ENCODE measurements around the gene CES4A. TPM values are rescaled to one million over a fixed set of nuclear protein-coding genes. Genes with fewer than 3 reads are reported as not detected.
"Not testable (repeated sequence)": the region's sequence is repeated elsewhere in the genome, so short reads cannot be mapped to it uniquely, and the experiment has no call there.

The CES4A gene
- total RNA-seq, 1 experiment from 2014 or later = 1.9 TPM

DNA sequence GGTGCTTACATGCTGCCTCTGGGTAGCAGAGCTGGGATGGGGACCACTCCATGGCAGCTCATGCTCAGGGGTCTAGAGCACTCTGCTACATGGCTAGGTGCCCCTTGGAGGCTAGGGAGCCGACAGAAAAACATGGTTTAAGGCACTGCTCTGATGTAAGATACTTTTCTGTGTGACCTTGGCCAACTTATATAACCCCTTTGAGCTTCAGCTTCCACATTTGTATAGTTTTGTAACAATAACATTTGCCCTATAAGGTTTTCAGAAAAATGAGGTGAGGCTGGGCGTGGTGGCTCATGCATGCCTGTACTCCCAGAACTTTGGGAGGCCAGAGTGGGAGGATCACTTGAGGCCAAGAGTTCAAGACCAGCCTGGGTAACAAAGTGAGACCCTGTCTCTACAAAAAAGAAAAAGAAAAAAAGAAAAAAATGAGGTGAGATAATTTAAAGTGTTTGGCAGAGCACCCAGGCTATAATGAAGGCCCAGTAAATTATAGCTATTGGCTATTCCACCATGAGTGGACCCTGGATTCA, 3.2 kb downstream of the CES4A start:
- no peak overlapping the region for H2BK20ac ChIP-seq (ENCODE audit: low read depth, low read length, poor library complexity, severe bottlenecking)
- no peaks in the 10 kb centered on the region for H4K20me1 ChIP-seq (ENCODE audit: control insufficient read depth, insufficient read depth, insufficient read length)
- H3K18ac ChIP-seq (ENCODE audit: insufficient read length, low read depth, low read length) = no peak overlapping the region
- H3K27ac Mint-ChIP-seq = no peak overlapping the region
- no peaks in the 10 kb centered on the region for H3K4me1 ChIP-seq (ENCODE audit: insufficient read depth, low read length)
- no peaks in the 10 kb centered on the region for H3K4me1 Mint-ChIP-seq
- no peak overlapping the region for H3T11ph ChIP-seq (ENCODE audit: low read length)
- no peak overlapping the region for H3K14ac ChIP-seq (ENCODE audit: insufficient read depth, low read length)
- no peak overlapping the region for H4K91ac ChIP-seq (ENCODE audit: insufficient read length, low read depth, low read length)
- H2AFZ ChIP-seq (ENCODE audit: low read length) = no peak overlapping the region
- peaks cover 11% of the 10 kb centered on the region for H3K27me3 Mint-ChIP-seq (ENCODE audit: low read depth)
- no peak overlapping the region for H3K27ac ChIP-seq (ENCODE audit: insufficient read length, low read depth, low read length)
- H3K56ac ChIP-seq (ENCODE audit: insufficient read length, low read depth, low read length) = no peak overlapping the region
- no peaks in the 10 kb centered on the region for H3K23me2 ChIP-seq (ENCODE audit: insufficient read length, low read depth, low read length, poor library complexity, severe bottlenecking)
- WGBS (ENCODE audit: extremely low coverage, insufficient read length, low lambda C conversion rate) = no CpG with 5 or more reads among the region's 2 CpGs
- H2BK15ac ChIP-seq (ENCODE audit: low read depth, low read length) = no peak overlapping the region
- H3K23ac ChIP-seq (ENCODE audit: insufficient read length, low read depth, low read length) = no peak overlapping the region
- no peak overlapping the region for H4K5ac ChIP-seq (ENCODE audit: insufficient read length, low read depth, low read length)
- no peak for DNase-seq
- no peak overlapping the region for H2BK5ac ChIP-seq (ENCODE audit: insufficient read length, low read length)
- TF ChIP-seq CTCF (conservative IDR thresholded peaks at IDR 0.05) = no peak
- H3K9me3 Mint-ChIP-seq = no peaks in the 10 kb centered on the region
- no peaks in the 10 kb centered on the region for H3K9me3 ChIP-seq (ENCODE audit: control insufficient read depth, low read depth, low read length)
- no peaks in the 10 kb centered on the region for H3K79me1 ChIP-seq (ENCODE audit: insufficient read depth, low read depth, low read length, poor library complexity, severe bottlenecking)
- no peak overlapping the region for H2BK120ac ChIP-seq (ENCODE audit: low read depth, low read length, poor library complexity, severe bottlenecking)
- H3K4me3 Mint-ChIP-seq = no peak overlapping the region
- no peak overlapping the region for H3K4me2 ChIP-seq (ENCODE audit: insufficient read depth, insufficient read length, low read length)
- H3K79me2 ChIP-seq (ENCODE audit: insufficient read depth, low read length) = no peaks in the 10 kb centered on the region
- no peaks in the 10 kb centered on the region for H3K36me3 Mint-ChIP-seq (ENCODE audit: insufficient read depth in 1 of 3, low read depth in 3 of 3)
- no peaks in the 10 kb centered on the region for H3K27me3 ChIP-seq (ENCODE audit: insufficient read depth, low read length)
- H3K4ac ChIP-seq (ENCODE audit: low read depth, low read length) = no peak overlapping the region
- no peak overlapping the region for H3K9ac ChIP-seq (ENCODE audit: extremely low read depth, insufficient read length, low read length)
- H2BK12ac ChIP-seq (ENCODE audit: insufficient read length, low read depth, low read length) = no peak overlapping the region
- no peak overlapping the region for H4K8ac ChIP-seq (replicated peaks; ENCODE audit: insufficient read length, low read depth, low read length)
- H2AK5ac ChIP-seq (ENCODE audit: insufficient read length, low read length) = no peak overlapping the region

- not testable (repeated sequence) for H3K4me1 ChIP-seq (ENCODE audit: insufficient read depth, low read length); H3K4ac ChIP-seq (ENCODE audit: low read depth, low read length); H4K91ac ChIP-seq (ENCODE audit: insufficient read length, low read depth, low read length); H3K27me3 ChIP-seq (ENCODE audit: insufficient read depth, low read length); H2AFZ ChIP-seq (ENCODE audit: low read length); H3T11ph ChIP-seq (ENCODE audit: low read length); H3K18ac ChIP-seq (ENCODE audit: insufficient read length, low read depth, low read length); H3K4me1 Mint-ChIP-seq; H2BK12ac ChIP-seq (ENCODE audit: insufficient read length, low read depth, low read length); H3K79me1 ChIP-seq (ENCODE audit: insufficient read depth, low read depth, low read length, poor library complexity, severe bottlenecking); DNase-seq; H3K4me3 Mint-ChIP-seq; H2BK5ac ChIP-seq (ENCODE audit: insufficient read length, low read length); H3K23ac ChIP-seq (ENCODE audit: insufficient read length, low read depth, low read length); H3K27ac ChIP-seq (ENCODE audit: insufficient read length, low read depth, low read length); H3K23me2 ChIP-seq (ENCODE audit: insufficient read length, low read depth, low read length, poor library complexity, severe bottlenecking); H2BK120ac ChIP-seq (ENCODE audit: low read depth, low read length, poor library complexity, severe bottlenecking); H3K9ac ChIP-seq (ENCODE audit: extremely low read depth, insufficient read length, low read length); H3K9me3 Mint-ChIP-seq; H3K14ac ChIP-seq (ENCODE audit: insufficient read depth, low read length); H4K8ac ChIP-seq (replicated peaks; ENCODE audit: insufficient read length, low read depth, low read length); H2BK20ac ChIP-seq (ENCODE audit: low read depth, low read length, poor library complexity, severe bottlenecking); H3K27ac Mint-ChIP-seq; H3K36me3 Mint-ChIP-seq (ENCODE audit: insufficient read depth in 1 of 3, low read depth in 3 of 3); H2BK15ac ChIP-seq (ENCODE audit: low read depth, low read length); H2AK5ac ChIP-seq (ENCODE audit: insufficient read length, low read length); H3K79me2 ChIP-seq (ENCODE audit: insufficient read depth, low read length); H4K20me1 ChIP-seq (ENCODE audit: control insufficient read depth, insufficient read depth, insufficient read length); H3K4me2 ChIP-seq (ENCODE audit: insufficient read depth, insufficient read length, low read length); H3K56ac ChIP-seq (ENCODE audit: insufficient read length, low read depth, low read length); H3K9me3 ChIP-seq (ENCODE audit: control insufficient read depth, low read depth, low read length); H4K5ac ChIP-seq (ENCODE audit: insufficient read length, low read depth, low read length)
- peaks cover 22% of the 10 kb centered on the region for H3K27me3 Mint-ChIP-seq (ENCODE audit: low read depth)
- WGBS (ENCODE audit: extremely low coverage, insufficient read length, low lambda C conversion rate) = no CpG with 5 or more reads among the region's 12 CpGs
Measured at GRCh38 chr16:66993558-66993957, 5.2 kb downstream of the CES4A start.

Data from H9 (cell line).